ENCODE results near the gene SLC22A23.

The SLC22A23 gene

DNA sequence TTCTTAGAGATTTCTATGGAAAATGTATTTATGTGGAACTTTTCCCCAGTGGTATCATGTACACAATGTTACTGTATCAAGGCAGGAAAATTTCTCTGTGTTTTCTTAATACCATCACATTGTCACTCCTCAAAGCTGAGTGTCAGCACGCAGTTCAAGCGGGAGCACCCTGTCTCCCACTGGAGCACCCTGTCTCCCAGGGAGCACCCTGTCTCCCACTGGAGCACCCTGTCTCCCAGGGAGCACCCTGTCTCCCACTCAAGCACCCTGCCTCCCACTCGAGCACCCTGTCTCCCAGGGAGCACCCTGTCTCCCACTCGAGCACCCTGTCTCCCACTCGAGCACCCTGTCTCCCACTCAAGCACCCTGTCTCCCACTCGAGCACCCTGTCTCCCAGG is 146.8 kb downstream of the SLC22A23 start:
- POLR2A ChIA-PET = no interaction called here
- CTCF ChIA-PET = no interaction called here
- TF ChIP-seq BHLHE40 (IDR thresholded peaks at IDR 0.05; ENCODE audit: borderline replicate concordance) (no peak), SUZ12 (IDR thresholded peaks at IDR 0.05) (no peak), FOXA1 (IDR thresholded peaks at IDR 0.05) (no peak), ARNT (IDR thresholded peaks at IDR 0.05) (no peak)
- TF ChIP-seq, protein P1, sequence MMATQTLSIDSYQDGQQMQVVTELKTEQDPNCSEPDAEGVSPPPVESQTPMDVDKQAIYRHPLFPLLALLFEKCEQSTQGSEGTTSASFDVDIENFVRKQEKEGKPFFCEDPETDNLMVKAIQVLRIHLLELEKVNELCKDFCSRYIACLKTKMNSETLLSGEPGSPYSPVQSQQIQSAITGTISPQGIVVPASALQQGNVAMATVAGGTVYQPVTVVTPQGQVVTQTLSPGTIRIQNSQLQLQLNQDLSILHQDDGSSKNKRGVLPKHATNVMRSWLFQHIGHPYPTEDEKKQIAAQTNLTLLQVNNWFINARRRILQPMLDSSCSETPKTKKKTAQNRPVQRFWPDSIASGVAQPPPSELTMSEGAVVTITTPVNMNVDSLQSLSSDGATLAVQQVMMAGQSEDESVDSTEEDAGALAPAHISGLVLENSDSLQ (IDR thresholded peaks at IDR 0.05) = no peak
- DNase-seq (ENCODE audit: extremely low spot score) = no peak

DNA sequence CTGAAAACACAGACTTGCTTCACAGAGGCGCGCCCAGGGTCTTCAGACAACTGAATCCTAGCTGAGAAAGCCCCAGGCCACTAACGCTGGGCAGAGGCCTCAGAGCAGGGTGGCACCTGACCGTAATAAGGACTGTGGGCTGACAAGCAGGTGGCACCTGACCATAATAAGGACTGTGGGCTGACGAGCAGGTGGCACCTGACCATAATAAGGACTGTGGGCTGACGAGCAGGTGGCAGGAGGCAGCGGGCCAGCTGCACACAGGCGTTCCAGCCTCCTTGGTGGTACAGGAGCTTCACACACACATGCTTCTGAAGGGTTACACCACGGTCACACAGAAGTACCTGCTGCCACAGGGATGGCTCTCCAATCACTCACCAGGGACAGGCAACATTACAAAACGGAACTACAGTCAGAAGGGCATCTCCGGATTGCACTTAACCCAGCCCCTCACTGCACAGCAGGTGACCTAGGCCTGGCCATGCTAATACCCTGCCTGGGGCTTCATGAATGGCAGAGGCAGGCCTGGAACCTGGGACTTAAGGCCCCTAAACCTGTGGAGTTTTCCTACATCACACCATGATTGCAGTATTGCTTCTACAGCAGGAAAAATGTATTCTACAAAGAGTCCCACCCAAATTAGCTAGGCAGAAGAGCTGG is 147.3 kb downstream of the SLC22A23 start:
- CTCF ChIA-PET = no interaction called here
- no peak for DNase-seq (ENCODE audit: extremely low spot score)
- POLR2A ChIA-PET = no interaction called here
- TF ChIP-seq BHLHE40 (IDR thresholded peaks at IDR 0.05; ENCODE audit: borderline replicate concordance) (no peak), ARNT (IDR thresholded peaks at IDR 0.05) (no peak), NFRKB (IDR thresholded peaks at IDR 0.05) (no peak), FOXM1 (IDR thresholded peaks at IDR 0.05; ENCODE audit: borderline replicate concordance) (no peak), L3MBTL2 (conservative IDR thresholded peaks at IDR 0.05) (no peak), SUZ12 (IDR thresholded peaks at IDR 0.05) (no peak), HDGF (IDR thresholded peaks at IDR 0.05; ENCODE audit: borderline replicate concordance) (no peak), ZNF384 (IDR thresholded peaks at IDR 0.05) (no peak), FOXA1 (IDR thresholded peaks at IDR 0.05) (no peak), LEF1 (IDR thresholded peaks at IDR 0.05; ENCODE audit: borderline replicate concordance) (no peak), ELF4 (IDR thresholded peaks at IDR 0.05) (no peak), TARDBP (IDR thresholded peaks at IDR 0.05) (no peak), CTBP1 (IDR thresholded peaks at IDR 0.05; ENCODE audit: borderline replicate concordance) (no peak), SP1 (IDR thresholded peaks at IDR 0.05) (no peak), FOXK2 (IDR thresholded peaks at IDR 0.05) (no peak)
- TF ChIP-seq, protein P1 (IDR thresholded peaks at IDR 0.05) = no peak

DNA sequence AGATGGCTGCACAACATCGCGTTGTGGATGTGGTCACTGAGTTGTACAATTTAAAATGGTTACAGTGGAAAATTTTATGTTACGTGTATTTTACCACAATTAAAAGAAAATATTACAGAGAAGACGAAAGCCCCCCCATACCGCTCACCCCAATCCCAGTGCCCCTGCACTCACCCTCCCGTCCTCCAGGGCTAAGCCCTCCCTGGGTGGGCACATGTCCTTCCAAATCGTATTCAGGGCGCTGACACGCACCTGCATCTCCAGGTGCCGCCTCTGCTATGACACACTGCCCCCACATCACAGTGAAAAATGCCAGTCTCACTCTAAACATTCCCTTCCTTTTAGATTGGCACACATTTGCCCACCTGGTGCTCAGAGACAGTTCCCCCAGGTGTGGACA is 148.7 kb downstream of the SLC22A23 start:
- ChIA-PET CTCF (no interaction called here), POLR2A (no interaction called here)
- DNase-seq (ENCODE audit: extremely low spot score) = no peak
- TF ChIP-seq ELF4 (IDR thresholded peaks at IDR 0.05) (no peak), NFRKB (IDR thresholded peaks at IDR 0.05) (no peak), BHLHE40 (IDR thresholded peaks at IDR 0.05; ENCODE audit: borderline replicate concordance) (no peak), FOXA1 (IDR thresholded peaks at IDR 0.05) (no peak), SUZ12 (IDR thresholded peaks at IDR 0.05) (no peak), CTBP1 (IDR thresholded peaks at IDR 0.05; ENCODE audit: borderline replicate concordance) (no peak), HDGF (IDR thresholded peaks at IDR 0.05; ENCODE audit: borderline replicate concordance) (no peak), LEF1 (IDR thresholded peaks at IDR 0.05; ENCODE audit: borderline replicate concordance) (no peak), L3MBTL2 (conservative IDR thresholded peaks at IDR 0.05) (no peak)
- TF ChIP-seq, protein P1 (IDR thresholded peaks at IDR 0.05) = no peak

DNA sequence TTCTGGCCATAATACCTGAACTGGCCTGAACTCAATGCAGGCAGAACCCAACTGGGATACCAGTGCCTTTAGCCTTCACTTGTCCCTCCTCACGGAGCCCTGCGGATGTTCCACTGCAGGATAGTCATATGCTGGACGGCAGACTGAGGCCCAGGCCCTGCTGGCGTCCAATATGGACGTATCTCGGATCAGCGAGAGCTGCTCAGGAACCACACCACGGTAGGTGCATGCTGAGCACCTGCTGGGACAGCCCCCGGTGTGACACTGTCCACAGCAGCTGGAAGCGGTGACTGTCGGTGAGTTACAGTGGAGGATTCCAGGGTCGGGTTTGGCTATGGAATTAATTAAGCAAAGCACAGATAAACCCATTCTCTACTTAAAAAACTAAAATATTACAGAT is 149.4 kb downstream of the SLC22A23 start:
- no peak for DNase-seq (ENCODE audit: extremely low spot score)
- ChIA-PET POLR2A (no interaction called here), CTCF (interaction anchor here (0.6 kb wide), 1 partner anchor 329 kb away, joined by 3 read pairs; no protein-coding TSS in a partner anchor)
- TF ChIP-seq CTBP1 (IDR thresholded peaks at IDR 0.05; ENCODE audit: borderline replicate concordance) = no peak

DNA sequence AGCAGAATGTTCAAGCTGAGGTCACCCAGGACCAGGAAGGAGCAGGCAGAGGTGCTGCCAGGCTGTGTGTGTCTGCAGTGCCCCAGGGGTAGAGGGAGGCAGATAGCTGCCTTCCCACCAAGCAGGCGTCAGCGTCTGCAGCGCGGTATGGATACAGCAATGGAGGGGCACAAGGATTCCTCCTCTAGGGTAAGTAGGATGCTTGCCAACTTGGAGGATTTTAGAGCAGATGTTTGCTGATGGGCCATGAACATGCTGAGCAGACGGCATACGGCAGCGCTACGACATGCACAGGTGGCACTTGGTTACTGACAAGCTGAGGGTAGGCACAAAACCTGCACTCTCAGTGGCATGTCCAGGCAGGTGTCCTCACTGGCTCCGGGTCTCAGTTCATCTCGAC is 150.0 kb downstream of the SLC22A23 start:
- CTCF ChIA-PET = interaction anchor here (0.5 to 0.6 kb wide), 2 partner anchors 115 to 329 kb away, joined by 3 to 4 read pairs; no protein-coding TSS in a partner anchor
- TF ChIP-seq ELF4 (IDR thresholded peaks at IDR 0.05) = no peak
- no peak for TF ChIP-seq SUZ12 (IDR thresholded peaks at IDR 0.05)
- no peak for TF ChIP-seq L3MBTL2 (conservative IDR thresholded peaks at IDR 0.05)
- no peak for TF ChIP-seq SP1 (IDR thresholded peaks at IDR 0.05)
- TF ChIP-seq CTBP1 (IDR thresholded peaks at IDR 0.05; ENCODE audit: borderline replicate concordance) = no peak
- POLR2A ChIA-PET = no interaction called here
- no peak for DNase-seq (ENCODE audit: extremely low spot score)

DNA sequence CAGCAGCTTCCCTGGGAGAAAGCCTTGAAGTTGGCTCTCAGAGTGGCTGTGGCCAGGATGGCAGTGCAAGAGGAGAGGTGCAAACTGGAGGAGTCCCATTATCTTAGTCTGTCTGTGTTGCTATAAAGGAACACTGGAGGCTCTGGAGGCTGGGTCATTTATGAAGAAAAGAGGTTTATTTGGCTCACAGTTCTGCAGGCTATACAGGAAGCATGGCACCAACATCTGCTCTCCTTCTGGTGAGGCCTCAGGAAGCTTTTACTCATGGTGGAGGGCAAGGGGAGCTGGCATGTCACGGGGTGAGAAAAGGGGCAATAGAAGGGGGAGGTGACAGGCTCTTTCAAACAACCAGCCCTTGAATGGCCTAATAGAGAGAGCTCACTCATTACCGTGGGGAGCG is 151.0 kb downstream of the SLC22A23 start:
- TF ChIP-seq TARDBP (IDR thresholded peaks at IDR 0.05) (no peak), LEF1 (IDR thresholded peaks at IDR 0.05; ENCODE audit: borderline replicate concordance) (no peak), SP1 (IDR thresholded peaks at IDR 0.05) (no peak), ZNF384 (IDR thresholded peaks at IDR 0.05) (no peak), ARNT (IDR thresholded peaks at IDR 0.05) (no peak), SUZ12 (IDR thresholded peaks at IDR 0.05) (no peak), FOXA1 (IDR thresholded peaks at IDR 0.05) (no peak), L3MBTL2 (conservative IDR thresholded peaks at IDR 0.05) (no peak)
- no peak for DNase-seq (ENCODE audit: extremely low spot score)
- CTCF ChIA-PET = no interaction called here
- POLR2A ChIA-PET = no interaction called here

DNA sequence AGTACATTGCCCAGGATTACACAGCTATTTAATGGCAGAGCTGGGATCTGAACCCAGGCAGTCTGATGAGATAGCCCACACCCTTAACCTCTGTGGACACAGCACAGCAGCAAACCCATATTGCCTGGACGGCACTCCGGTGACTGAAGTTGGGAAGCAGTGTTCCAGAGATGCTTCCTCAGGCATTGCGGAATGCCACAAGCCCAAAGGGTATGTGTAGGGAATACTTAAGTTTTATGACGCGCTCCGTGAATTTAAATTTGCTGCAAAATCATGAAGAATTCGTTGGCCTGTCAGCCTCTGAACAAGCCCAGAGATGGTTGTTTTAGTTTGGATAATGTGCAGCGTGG is 151.7 kb downstream of the SLC22A23 start:
- ChIA-PET POLR2A (no interaction called here), CTCF (no interaction called here)
- DNase-seq (ENCODE audit: extremely low spot score) = no peak
- TF ChIP-seq CTBP1 (IDR thresholded peaks at IDR 0.05; ENCODE audit: borderline replicate concordance) (no peak), HDGF (IDR thresholded peaks at IDR 0.05; ENCODE audit: borderline replicate concordance) (no peak), ARNT (IDR thresholded peaks at IDR 0.05) (no peak), LEF1 (IDR thresholded peaks at IDR 0.05; ENCODE audit: borderline replicate concordance) (no peak), TARDBP (IDR thresholded peaks at IDR 0.05) (no peak), L3MBTL2 (conservative IDR thresholded peaks at IDR 0.05) (no peak), FOXK2 (IDR thresholded peaks at IDR 0.05) (no peak), ZNF384 (IDR thresholded peaks at IDR 0.05) (no peak), FOXM1 (IDR thresholded peaks at IDR 0.05; ENCODE audit: borderline replicate concordance) (no peak)
- TF ChIP-seq, protein P1 (IDR thresholded peaks at IDR 0.05) = no peak

Data from HEK293T (cell line).